GM19043 (cell line): ENCODE measurements around the gene SLC10A1.

Source experiments
- ATAC-seq: cut with Tn5 transposase; IDR thresholded peaks from one replicate; pipeline ENCODE4 v1.9.1; 2021; ENCODE audit warnings: low read depth; ENCODE audit not compliant: unreplicated experiment

Gene SLC10A1

DNA sequence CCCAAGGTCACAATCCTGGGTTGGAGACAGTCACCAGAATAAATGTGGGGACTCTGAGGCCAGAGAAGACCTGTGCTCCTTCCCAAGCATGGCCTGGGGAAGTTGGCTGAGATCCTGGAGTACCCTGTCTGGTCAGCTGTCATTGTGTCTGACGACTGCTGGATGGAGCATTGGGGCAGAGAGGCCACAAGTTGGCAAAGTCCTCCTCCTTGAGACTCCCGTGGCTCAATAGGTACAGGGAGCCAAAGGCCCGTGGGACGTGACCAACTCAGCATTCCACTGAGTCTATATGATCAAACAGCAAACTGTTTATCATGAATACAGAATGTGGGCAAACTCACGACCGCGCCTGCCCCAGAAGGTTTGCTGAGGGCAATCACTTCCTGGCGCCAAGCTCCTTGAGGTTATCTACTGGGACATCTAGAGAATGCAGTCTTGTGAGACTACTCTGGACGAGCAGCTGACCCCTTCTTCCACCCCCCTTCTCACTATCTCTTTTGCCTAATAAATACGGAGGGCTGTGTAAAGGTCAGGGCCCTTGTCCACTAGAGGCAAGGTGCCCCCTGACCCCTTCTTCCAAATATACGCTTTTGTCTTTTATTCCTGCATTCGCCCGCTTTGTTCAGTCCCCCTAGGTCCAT lies 14.3 kb upstream of the SLC10A1 start:
- ATAC-seq: no peak

- no peak for ATAC-seq
Observed at GRCh38 chr14:69808919-69809808, 12.1 kb upstream of the SLC10A1 start.

GRCh38 chr14:69807192-69807591 lies 10.2 kb upstream of the SLC10A1 start:
- no peak for ATAC-seq

- ATAC-seq: no peak
Observed at GRCh38 chr14:69804902-69805301, 7.9 kb upstream of the SLC10A1 start.

DNA sequence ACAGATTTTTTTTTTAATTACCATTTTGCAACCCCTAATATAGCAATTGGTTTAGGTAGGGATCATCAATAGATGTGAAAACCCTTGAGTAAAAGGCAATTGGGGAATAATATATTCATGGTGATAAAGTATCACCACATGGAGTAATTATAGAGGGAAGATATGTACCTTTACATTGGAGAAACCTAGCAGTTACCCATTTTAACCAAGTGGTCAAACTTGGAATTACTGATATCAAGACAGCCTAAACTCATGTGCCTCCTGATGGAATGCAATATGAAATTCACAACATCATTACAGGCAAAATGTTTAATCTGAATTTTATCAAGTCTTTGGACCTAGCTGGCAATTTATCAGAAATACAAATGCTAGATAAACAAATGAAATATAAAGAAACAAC lies 6.7 kb upstream of the SLC10A1 start:
- no peak for ATAC-seq

GRCh38 chr14:69798339-69798735 lies 1.3 kb upstream of the SLC10A1 start:
- ATAC-seq: no peak

DNA sequence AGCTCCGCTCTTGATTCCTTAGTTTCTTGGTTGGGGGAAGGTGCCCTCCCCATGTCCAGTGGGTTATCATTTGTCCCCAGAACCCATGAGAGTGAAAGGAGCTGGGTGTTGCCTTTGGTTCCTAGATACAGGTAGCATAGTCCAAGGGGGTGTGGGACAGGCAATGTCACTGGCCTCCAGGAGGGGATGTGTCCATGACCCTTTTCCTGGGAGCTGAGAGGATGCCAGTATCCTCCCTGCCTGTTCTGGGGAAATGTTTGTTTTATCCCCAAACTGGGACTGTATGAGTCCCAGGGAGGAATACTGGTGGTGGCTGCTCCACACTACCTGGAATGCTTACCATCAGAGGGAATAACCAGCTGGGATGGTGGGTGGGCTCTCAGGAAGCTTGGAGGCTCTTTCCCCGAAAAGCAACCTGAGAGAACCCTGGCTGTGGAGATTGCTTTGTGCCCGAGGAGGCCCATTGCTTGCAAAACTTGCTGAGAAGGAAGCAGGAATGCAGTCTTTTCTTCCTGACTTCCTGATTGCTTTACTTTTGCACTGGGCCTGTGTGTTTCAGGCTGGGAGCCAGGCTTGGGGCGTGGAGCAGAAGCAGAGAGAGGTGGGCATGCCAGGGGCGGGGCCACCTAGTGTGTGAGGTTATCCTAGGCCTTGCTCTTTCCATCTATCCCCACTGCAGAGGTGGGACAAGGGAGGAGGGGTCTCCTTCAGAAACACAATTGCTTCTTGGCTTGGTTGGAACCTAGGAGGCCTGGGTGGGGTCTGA lies 715 bp upstream of the SLC10A1 start:
- ATAC-seq: no peak

DNA sequence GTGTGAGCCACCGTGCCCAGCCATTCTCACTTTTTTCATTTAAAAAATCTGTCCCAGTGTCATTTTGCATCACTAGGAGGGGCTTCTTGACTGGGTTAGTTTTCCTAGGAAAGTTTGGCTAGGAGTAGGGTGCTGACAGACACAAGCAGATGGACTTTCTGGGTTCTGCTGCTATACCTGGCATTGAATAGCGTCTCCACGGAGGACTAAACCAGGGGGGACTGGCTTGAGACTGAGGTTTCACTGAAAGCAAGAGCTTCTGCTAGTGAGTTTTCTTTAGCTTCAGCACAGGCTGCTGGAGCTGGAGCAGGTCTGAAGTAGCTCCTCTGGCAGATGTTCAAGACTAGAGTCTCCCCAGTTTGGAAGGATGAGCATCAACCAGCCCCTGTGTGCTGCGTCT lies 1.4 kb downstream of the SLC10A1 start:
- ATAC-seq: no peak

GRCh38 chr14:69794791-69795190 lies 2.2 kb downstream of the SLC10A1 start:
- no peak for ATAC-seq

GRCh38 chr14:69792887-69793421 lies 4.1 kb downstream of the SLC10A1 start:
- no peak for ATAC-seq

DNA sequence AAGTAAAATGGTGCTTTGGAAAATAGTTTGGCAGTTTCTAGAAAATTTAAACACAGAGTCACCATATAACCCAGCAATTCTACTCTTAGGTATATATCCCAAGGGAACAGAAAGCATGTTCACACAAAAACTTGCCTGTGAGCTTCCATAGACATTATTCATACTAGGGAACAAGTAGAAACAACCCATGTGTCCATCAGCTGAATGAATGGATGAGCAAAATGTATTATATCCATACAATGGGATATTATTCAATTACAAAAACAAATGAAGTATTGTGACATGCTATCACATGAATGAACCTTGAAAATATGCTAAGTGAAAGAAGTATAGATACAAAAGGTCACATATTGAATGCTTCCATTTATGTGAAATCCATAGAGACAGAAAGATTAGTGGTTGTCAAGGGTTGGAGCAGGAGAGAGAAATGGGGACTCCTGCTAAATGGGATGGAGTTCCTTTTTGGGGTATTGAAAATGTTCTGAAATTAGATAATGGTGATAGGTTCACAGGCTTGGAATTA lies 7.9 kb downstream of the SLC10A1 start:
- ATAC-seq: no peak

GRCh38 chr14:69786603-69787002 lies 10.4 kb downstream of the SLC10A1 start:
- no peak for ATAC-seq

- no peak for ATAC-seq
Observed at GRCh38 chr14:69784942-69785341, 12.1 kb downstream of the SLC10A1 start.

DNA sequence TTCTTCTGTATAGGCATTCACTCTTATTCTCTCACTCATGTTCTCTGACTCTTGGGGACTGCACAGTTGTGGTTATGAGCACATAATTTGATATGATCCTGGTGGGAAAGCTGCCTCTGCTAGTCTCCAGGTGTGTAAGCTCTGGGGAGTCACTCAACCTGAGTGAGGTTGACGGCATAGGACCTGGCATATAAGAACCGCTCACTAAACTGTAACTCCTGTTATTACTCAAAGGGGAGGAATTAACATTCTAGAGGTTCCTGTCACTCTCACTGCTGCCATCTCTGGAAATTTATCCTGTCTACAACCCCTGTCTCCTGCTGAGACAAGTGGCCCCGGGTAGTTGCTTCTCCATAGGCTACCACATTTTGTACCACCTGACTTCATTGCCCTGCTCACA lies 16.1 kb downstream of the SLC10A1 start:
- no peak for ATAC-seq

- no peak for ATAC-seq
Observed at GRCh38 chr14:69780092-69780491, 16.9 kb downstream of the SLC10A1 start.

DNA sequence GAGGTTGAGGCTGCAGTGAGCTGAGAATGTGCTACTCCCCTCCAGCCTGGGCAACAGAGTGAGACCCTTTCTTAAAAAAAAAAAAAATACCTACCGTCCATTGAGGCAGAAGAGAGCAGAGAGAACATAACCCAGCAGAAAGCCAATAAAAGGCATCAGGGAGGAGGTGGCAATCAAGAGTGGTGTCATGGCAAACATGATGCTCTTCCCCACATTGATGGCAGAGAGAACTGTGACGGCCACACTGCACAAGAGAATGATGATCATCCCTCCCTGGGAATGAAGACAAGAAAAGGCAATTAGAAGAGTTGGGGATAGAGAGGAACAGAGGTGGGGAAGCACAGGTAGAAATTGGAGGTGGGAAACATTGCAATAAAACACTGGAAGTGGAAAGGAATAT lies 18.0 kb downstream of the SLC10A1 start:
- ATAC-seq: no peak

DNA sequence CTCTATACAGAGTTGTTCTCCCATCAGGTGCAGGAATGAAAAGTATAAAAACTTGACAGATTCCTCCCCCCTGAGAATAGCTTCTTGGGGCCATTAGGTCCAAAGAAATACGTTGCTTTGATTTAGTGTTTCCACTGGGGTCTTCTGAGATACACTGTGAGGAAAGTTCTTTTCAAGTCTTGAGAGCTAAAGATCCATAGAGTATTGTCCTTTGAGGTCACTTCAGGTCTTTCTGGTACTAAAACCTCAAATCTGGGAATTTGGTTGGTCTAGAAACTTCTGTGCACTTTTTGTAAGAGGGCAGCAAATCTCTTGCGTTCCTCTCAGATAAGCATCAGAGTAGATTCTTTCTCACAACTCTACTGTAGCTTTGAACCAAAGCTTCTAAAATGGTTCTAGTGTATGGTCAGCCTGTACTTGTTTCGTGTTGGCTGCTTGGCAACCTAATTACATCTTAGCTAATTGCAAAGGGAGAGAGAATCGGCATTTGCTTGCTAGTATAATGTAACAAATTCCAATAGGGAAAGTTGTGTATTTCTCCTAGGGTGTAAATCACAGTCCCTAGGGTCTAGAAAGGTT lies 20.1 kb downstream of the SLC10A1 start:
- no peak for ATAC-seq

DNA sequence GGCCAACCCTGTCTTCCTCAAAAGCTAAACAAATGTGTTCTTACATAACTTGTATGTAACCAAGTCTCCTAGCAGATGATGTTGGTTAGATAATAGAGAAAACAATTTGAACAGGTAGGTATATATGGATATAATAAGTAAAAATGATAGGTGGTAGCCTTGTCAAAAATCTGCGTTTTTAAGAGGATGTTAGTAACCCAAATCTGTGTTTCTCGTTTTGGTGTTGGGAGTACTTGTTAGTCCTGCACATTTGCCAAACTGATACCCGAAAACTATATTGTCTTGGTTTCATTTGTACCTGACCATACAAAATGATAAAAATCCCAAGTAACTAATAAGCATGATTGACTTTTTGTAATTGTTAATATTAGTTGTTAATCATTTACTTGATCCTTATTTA lies 22.0 kb downstream of the SLC10A1 start:
- no peak for ATAC-seq

- no peak for ATAC-seq
Observed at GRCh38 chr14:69773571-69774276, 23.3 kb downstream of the SLC10A1 start.
